Mesenteric fat pad (tissue), 1 donor: ENCODE measurements around the gene CCDC81. TPM values are rescaled to one million over a fixed set of nuclear protein-coding genes. Genes with fewer than 3 reads are reported as not detected.
"Not testable (repeated sequence)": the region's sequence is repeated elsewhere in the genome, so short reads cannot be mapped to it uniquely, and the experiment has no call there.

Source experiments
- DNase-seq: peaks from one replicate; pipeline ENCODE4 v3.0.0-alpha.2; 2020; ENCODE audit warnings: low spot score
- long read RNA-seq: library from polyadenylated mRNA; unstranded; transcript quantifications from one replicate; pipeline ENCODE4 v2.0.0, GENCODE V29; 2020
- total RNA-seq: library from RNA; stranded (reverse); fragmentation: NEBNext Ultra II Directional; extraction: Animal tissue kit (Norgen Biotek cat#: 25700); gene quantifications from one replicate; pipeline ENCODE4 v1.2.1, GENCODE V29; 2021
- donor health status: DM: yes; HTN: yes; CAD: no.

CCDC81 gene
- total RNA-seq = 0.64 TPM
- long read RNA-seq = 0 reads

DNA sequence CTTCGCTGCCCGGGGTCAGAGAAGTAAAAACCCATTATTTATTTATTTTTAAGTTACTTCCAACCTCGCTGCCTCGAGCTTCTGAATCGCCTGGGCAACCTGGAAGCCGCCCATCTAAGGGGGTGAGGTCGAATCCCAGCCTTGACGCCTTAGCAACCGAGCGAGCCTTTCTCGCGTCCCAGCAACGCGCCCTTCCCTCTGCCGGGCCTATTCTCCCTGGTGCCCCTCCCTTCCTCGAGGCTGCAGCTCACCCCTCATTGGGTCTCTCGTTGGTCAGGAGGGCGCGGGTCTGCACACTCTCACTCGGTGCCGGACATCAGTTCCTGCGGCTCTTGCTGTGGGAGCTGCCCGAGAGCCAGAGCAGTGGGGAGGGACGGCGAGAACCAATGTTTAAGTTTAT lies at the start of gene CCDC81:
CCDC81 (plus strand) TSS at position 302 of the 400 bp plus-strand sequence. CDS start 277 bp downstream, outside the sequence.
- no peak for DNase-seq

DNA sequence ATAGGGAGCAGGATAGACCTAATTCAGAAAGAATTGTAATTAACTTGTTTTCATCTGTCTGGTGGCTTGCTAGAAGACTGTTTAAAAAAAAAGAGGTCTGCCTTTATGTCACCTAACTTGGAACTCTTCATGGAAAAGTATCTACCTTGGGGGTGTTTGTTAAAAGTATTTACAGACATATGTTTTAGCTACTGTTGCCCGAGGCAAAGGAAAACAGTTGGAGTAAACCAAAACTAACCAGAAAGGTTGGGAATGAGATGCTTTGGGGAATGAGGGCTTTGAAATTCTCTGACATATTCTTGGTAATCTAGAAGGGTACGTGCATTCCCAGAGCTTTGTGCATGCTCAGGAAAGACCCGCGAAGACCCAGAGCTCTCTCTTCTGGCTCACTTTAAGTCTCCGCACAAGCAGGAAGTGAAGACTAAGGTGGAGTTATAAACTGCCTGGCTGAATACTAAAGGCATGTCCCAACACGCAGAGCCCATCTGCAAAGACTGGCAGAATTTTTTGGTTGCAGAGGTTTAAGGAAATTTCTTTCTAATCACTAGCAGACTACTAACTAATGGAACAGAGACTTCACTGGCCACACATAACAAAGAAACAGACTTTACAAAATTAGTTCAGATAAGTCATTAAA lies 39.4 kb upstream of the CCDC81 start:
- no peak for DNase-seq

DNA sequence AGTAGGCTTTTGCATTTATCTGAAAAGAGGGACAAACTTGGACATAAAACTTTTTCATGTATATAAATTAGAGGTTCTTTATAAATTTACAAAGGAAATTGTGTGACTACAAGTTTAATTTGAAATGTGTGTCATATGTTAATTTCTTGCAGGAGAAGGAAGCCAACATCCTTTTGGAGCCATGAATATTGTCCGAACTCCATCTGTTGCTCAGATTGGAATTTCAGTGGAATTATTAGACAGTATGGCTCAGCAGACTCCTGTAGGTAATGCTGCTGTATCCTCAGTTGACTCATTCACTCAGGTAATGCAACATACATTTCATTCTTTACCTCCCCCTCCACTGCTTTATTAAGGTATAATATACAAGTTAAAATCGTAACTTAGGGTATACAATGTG lies 37.5 kb upstream of the CCDC81 start:
- no peak for DNase-seq

DNA sequence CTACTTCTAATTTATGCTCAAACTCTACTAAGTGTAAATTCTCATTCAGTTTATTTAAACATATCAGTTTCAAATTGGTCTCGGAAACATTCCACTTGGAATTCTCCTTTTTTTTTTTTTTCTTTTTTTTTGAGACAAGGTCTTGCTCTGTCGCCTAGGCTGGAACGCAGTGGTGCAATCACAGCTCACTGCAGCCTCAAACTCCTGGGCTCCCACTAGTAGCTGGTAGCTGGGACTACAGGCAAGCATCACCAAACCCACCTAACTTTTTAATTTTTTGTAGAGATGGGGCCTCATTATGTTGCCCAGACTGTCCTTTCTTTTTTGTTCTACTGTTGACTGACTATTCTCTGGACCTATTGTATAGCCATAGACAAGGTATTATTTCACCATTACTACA lies 33.3 kb upstream of the CCDC81 start:
- DNase-seq = no peak

DNA sequence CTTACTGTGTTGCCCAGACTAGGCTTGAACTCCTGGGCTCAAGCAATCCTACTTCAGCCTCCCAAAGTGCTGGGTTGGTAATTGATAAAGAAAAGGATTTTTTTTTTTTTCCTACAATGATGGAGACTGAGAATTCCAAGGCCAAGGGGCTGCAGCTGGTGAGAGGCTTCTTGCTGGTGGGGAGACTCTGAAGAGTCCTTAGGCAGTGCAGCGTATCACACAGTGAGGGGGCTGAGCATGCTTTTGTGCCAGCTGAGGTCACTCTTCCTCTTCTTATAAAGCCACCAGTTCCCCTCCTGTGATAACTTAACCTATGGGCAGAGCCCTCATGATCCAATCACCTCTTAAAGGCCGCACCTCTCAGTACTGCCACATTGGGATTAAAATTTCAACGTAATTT lies 28.2 kb upstream of the CCDC81 start:
- DNase-seq = no peak

DNA sequence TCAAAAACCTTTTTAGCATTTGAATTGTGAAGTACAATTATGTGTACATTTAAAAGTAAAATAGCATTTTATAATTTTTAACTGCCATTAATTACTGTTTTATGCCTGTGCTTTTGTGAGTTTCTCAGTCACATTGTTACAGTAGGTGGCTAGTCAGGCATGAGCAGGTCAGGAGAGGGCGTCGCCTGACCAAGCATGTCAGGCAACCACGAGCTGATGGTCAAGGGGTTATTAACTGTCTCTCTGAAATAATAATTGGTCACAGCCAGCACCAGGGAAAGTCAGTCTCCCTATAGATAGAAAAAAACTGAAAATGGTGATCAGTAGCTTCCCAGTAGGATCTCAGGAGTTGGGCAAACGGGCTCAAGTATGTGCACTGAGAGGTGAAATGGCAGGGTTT lies 19.4 kb upstream of the CCDC81 start:
- DNase-seq = no peak

DNA sequence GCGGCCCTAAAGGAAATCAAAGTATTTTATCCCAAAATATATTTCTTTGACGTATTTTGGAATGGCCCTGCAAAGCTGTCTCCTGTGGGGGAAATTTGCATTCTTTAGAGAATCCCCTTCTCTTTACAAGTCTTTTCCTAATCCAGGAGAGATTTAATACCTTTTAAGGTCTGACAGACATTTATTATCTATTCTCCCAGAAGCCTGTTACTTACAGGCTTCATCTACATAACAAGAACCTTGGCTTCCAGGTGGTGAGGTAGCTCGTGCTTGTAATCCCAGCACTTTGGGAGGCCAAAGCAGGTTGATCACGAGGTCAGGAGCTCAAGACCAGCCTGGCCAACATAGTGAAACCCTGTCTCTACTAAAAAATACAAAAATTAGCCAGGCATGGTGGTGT lies 17.3 kb upstream of the CCDC81 start:
- DNase-seq = not testable (repeated sequence)

DNA sequence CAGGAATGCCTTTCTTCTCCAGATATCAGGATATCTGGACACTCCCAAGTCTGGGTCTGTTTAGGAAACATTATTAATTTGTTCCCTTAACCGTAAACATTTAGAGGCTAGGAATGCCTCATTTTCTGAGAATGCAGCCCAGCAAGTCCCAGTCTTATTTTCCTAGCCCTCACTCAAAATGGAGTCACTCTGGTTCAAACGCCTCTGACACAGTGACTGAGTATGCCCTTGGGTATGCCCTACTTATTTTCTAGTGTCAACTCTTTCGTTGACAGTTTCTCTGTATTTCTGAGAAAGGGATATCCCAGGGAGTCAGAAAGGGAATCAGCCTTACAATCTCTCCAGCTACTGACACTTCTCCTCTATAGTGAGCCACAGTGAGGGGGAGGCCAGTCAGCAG lies 16.0 kb upstream of the CCDC81 start:
- DNase-seq = no peak

DNA sequence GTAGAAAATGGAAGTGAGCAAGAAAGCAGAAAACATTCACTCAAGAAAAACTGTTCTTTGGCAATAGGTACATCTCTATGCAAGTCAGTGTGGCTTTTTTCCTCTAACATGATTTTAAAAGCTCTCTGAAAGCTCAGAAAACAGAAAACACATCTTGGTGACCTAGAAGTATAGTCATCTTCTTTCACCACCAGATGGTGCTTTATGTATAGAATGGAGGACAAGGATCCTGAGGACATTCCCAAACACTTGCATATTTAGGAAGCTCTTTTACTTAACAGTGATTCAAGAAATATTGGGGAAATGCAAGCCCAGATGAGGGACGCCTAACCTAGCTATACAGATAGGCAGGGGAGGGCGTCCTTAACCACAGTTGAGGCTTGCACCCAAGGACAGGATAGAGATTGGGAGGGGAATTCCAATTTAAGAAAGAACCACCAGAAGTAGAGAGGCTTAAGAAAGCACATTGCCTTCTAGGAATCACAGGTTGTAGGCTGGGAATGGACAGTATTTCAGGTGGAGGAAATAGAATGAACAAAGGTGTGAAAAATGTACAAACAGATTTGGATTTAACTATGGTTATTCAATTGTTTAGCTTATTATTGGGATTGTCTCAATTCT lies 13.8 kb upstream of the CCDC81 start:
- DNase-seq = no peak

DNA sequence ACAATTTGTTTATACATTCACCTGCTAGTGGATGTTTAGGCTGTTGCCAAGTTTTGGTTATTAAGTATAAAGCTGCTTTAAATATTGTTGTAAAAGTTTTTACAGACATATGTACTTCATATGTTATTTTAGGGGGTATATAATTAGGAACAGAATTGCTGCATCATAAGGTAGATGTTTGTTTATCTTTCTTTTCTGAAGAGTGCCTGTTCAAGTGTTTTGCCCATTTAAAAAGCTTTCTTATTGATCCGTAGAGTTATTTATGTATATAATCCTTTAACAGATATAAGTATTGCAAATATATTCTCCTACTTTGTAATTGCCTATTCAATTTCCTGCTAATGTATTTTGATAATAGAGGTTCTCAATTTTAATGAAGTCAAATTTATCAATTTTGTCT lies 11.3 kb upstream of the CCDC81 start:
- no peak for DNase-seq

DNA sequence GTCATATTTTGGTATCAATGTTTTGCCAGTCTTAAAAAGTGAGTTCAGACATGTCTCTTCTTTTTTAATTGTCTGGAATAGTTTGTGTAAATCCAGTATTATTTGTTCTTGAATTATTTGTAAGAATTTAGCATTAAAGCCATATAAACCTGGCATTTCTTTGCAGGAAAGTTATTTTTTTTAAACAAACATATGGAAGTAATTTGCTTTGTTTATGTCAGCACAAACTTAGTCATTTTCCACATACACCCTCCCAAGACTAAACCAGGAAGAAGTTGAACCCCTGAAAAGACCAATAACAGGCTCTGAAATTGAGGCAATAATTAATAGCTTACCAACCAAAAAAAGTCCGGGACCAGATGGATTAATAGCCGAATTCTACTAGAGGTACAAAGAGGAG lies 9.1 kb upstream of the CCDC81 start:
- no peak for DNase-seq

DNA sequence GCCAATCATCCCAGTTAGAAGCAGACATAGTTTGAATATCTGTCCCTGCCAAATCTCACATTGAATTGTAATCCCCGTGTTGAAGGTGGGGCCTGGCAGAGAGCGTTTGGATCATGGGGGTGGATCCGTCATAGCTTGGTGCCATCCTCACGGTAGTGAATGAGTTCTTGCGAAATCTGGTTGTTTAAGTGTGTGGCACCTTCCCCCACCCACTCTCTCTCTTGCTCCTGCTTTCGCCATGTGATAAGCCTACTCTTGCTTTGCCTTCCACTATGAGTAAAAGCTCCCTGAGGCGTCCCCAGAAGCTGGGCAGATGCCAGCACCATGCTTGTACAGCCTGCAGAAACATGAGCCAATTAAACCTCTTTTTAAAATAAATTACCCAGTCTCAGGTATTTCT lies 5.0 kb upstream of the CCDC81 start:
- no peak for DNase-seq

DNA sequence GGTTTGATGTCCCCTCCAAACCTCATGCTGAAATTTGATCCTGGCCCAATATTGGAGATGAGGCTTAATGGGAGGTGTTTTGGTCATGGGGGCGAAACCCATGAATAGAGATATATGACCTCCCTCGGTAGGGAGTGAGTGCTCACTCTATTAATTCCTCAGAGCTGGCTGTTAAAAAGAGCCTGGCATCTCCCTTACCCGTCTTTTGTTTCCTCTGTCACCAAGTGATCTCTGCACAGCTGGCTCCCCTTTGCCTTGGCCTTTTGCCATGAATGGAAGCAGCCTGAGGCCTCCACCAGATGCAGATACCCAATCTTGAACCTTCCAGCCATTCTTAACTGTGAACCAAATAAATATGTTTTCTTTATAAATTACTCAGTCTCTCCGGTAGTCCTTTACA lies 4.5 kb upstream of the CCDC81 start:
- DNase-seq = no peak

DNA sequence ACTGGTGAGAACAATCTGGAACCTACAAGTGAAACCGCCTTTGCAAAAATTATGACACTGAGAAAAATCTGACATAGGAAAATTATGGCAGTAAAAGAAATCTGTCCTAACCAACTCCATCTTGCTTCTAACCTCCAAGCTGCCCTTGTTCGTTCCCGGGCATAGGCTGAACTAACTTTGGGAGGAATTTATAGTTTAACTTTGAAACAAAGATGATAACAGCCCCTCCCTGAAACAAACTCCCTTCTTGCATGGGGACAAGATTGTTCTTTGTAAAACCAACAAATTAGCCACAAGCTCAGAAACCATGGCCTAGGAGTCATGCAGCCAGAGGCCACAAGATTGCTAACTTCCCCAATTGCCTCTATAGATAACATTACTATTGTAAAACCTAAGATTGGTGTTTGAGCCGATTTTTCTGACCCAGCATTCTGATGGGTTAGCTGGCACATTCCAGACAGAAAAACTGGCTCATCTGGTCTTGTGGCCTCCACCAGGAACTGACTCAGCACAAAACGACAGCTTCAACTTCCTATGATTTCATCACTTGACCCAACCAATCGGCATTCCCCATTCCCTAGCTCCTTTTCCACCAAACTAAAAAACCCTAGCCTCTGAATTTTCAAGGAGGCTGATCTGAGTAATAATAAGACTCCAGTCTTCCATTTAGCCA lies 3.6 kb upstream of the CCDC81 start:
- DNase-seq = no peak

DNA sequence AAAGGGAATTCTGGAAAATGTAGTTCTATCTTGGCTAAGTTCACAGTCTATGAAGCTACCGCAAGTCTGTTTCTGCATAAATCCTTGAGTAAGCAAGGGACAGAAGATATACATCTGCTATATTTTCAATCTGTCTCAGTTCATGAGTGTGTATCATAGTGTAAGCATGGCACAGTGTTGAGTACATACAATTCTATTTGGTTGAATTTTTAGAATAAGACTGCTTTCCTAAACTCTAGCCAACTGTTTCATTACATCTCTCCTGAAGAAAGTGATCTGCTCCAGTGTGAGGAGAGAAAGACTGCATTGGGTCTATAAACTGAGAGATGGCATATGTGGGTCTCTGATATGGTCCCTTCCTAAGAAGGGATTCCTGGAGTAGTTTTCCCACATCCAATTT lies 2.6 kb upstream of the CCDC81 start:
- no peak for DNase-seq

DNA sequence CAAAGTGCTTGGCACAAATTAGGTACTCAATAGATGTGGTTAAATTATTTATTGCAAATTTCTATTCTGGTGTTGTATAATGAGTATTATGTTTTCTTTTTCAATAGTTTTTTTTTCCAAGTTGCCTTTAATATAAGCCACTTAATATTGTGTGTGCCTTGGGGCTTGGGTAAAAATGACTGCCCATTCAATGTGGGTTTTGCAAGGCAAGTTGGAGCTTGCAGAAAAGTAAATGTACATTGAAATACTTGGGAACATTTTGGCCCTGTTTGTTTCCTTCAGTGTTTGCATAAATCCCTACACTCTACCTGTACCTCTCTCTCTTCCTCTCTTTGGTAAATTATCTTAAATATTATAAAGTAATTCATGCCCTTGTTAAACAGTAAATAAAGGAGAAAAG lies 2.1 kb upstream of the CCDC81 start:
- DNase-seq = no peak

DNA sequence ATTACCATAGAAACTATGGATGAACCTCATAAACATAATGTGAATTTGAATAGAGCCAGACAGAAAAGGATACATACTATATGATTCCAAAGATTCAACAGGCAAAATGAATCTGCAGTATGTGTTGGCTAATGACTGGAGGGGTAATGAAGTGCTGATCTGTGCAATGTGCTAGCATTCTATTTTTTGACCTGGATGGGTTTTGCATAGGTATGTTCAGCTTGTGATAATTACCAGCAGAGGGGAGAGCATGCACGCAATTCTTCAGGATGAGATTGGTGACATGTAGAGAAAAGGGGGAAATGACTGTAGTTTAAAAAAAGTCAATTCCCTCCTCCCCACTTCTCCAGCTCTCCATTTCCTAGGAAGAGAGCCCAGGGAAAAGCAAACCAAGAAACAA lies 618 bp upstream of the CCDC81 start:
- DNase-seq = no peak

DNA sequence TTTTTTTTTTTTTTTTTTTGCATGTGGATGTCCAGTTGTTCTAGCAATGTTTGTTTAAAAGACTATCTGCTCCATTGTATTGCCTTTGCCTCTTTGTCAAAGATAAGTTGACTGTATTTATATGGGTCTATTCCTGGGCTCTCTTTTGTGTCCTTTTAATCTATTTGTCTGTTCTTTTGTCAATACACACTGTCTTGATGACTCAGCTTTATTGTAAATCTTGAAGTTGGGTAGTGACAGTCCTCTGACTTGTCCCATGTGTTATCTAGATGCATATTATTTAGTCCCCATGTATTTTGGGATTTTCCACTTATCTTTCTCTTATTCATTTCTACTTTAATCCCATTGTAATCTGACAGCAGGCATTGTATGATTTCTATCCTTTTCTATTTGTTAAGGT lies 3.3 kb downstream of the CCDC81 start:
- DNase-seq = no peak

DNA sequence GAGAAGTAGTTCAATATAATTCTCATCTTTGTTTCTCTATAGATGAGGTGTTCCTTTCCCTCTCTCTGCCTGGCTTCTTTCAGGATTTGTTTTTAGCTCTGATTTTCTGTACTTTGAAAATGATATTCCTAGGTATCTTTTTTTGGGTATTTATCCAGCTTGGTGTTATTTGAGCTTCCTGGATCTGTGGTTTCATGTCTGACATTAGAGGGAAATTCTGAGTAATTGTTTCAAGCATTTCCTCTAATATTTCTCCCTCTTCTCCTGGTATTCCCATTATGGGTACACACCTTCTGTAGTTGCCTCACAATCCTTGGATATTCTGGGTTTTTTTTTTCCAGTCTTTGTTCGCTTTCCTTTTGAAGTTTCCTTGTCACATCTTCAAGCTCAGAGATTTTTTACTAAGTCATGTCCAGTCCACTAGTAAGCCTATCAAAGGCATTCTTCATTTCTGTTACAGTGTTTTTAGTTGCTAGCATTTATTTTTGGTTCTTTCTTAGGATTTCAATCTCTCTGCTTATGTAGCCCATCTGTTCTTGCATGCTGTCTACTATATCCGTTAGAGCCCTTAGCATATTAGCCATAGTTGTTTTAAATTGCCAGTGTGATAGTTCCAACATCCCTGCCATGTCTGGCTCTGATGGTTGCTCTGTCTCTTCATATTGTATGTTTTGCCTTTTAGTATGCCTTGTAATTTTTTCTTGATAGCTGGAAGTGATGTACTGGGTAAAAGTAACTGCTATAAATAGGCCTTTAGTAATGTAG lies 5.8 kb downstream of the CCDC81 start:
- no peak for DNase-seq

DNA sequence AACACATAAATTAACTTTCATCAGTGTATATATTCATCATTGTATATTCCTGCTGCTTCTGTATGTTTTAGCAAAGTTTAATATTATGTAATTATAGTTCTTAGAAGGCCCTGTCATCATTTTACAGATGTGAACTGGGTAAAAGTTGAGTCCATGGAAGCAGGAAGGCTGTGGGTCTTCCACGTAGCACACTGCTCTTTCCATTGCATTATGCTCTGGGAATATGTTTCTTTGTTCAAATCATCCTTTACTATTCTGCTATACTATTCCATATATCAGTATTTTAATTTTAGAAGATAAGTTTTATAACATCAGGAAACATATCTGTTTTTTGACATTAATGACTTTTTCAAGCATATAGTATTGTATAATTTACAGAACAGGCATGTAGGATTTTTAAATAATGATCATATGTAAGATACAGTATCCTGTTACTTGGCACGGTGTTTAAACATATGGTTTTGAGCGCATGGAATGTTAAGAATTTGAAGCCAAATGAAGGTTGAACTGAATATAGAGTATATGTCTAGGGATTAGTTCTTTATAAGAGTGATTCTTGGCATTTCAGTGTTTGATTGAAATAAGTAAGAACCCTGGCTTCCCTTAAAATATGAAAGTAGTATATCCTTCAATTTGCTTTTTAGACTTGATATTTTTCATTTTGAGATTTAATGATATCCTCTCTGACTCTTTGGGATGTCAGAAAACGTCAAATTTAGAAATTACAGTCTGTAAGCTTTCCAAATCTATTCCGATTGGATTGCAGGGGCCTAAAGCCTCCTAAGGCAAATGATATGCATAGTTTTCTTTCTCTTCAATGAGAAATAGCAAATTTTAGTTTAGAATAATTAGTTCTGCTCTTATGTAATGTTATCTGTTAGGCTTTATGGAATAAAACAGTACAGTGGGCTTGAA lies 8.6 kb downstream of the CCDC81 start:
- no peak for DNase-seq

DNA sequence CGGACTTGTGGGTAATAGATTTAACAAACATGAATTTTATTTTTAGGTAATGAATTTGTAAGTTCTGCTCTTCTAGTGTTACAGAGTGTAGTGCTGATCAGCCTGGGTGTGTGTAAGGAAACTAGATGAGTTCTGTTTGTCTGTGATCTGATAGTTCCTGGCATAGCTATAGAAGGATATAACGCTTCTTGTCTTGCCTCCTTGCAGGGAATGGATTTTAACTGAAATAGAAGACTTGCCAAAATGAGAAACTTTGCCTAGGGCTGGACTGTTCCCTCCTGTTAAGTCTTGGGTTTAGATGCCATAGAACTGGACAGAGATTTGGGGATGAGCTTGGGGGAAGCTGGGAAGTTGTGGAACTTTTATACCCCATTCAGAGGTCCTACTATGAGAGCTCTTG lies 11.6 kb downstream of the CCDC81 start:
- DNase-seq = no peak
